ENCODE data around the gene PM20D1.
"Not testable (repeated sequence)": the region's sequence is repeated elsewhere in the genome, so short reads cannot be mapped to it uniquely, and the experiment has no call there.

PM20D1 gene, protein sequence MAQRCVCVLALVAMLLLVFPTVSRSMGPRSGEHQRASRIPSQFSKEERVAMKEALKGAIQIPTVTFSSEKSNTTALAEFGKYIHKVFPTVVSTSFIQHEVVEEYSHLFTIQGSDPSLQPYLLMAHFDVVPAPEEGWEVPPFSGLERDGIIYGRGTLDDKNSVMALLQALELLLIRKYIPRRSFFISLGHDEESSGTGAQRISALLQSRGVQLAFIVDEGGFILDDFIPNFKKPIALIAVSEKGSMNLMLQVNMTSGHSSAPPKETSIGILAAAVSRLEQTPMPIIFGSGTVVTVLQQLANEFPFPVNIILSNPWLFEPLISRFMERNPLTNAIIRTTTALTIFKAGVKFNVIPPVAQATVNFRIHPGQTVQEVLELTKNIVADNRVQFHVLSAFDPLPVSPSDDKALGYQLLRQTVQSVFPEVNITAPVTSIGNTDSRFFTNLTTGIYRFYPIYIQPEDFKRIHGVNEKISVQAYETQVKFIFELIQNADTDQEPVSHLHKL

DNA sequence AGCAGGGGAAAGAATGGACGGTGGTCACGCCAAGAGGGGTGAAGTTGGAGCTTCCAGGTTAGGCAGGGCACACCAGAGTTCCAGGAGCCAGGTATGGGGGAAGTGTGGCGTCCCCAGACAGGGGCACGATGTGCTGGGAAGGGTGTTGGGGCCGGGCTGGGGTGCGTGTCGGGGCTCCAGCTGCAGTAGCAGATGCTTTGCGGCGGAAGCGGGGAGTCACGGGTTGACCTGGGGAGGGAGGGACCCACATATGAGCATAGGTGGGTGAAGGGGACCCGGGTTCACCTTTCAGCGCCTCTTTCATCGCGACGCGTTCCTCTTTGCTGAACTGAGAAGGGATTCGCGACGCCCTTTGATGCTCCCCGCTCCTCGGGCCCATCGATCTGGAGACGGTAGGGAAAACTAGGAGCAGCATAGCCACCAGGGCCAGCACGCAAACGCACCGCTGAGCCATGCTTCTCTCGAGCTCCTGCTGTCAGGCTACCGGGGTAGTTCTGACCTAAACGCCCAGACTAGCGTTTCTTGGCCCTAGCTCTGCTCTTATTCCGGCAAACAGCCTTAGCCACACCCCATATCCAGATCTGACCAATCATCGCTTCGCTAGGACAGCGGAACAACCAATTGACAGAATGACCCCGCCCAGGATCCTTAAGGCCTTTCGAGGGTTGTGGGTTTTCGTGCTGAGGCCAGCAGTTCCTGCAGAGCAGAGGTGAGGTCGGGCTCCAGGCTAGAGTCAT, at the start of gene PM20D1:
PM20D1 (minus strand) TSS at position 514 of the 737 bp plus-strand sequence; CDS start at position 454, 60 bp downstream.
- H3K9me3 ChIP-seq (ENCODE audit: control insufficient read depth, low read length), result no peaks in the 10 kb centered on the region
- no peaks in the 10 kb centered on the region for H3K27me3 ChIP-seq (ENCODE audit: control insufficient read depth, insufficient read depth, low read length)
- no peak within 1 kb of the TSS for H3K9ac ChIP-seq (ENCODE audit: low read length)
- no peak within 1 kb of the TSS for H3K4me3 ChIP-seq (ENCODE audit: low read length)
- H3K36me3 ChIP-seq (ENCODE audit: control insufficient read depth, insufficient read depth, low read length), result no peaks in the 10 kb centered on the region
- no peaks in the 10 kb centered on the region for H3K4me1 ChIP-seq (ENCODE audit: control insufficient read depth, insufficient read depth, low read length)

DNA sequence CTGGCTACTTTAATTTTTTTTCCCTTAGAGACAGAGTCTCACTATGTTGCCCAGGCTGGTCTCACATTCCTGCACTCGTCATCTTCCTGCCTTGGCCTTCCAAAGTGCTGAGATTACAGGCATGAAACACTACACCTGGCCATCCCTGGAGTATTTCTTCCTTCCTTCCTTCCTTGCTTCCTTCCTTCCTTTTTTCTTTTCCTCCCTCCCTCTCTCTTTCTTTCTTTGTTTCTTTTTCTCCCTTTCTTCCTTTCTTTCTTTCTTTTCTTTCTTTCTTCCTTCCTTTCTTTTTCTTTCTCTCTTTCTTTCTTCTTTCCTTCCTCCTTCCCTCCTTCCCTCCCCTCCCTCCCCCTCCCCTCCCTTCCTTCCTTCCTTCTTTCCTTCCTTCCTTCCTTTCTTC, 46.4 kb upstream of the PM20D1 start:
- Histone ChIP-seq H3K9me3 (ENCODE audit: control insufficient read depth, low read length) (peaks cover 4% of the 10 kb centered on the region), H3K9ac (ENCODE audit: low read length) (no peak overlapping the region), H3K4me3 (ENCODE audit: low read length) (no peak overlapping the region), H3K27me3 (ENCODE audit: control insufficient read depth, insufficient read depth, low read length) (no peaks in the 10 kb centered on the region), H3K4me1 (ENCODE audit: control insufficient read depth, insufficient read depth, low read length) (no peaks in the 10 kb centered on the region), H3K36me3 (ENCODE audit: control insufficient read depth, insufficient read depth, low read length) (no peaks in the 10 kb centered on the region)

- not testable (repeated sequence) for H3K36me3 ChIP-seq (ENCODE audit: control insufficient read depth, insufficient read depth, low read length); H3K27me3 ChIP-seq (ENCODE audit: control insufficient read depth, insufficient read depth, low read length); H3K9me3 ChIP-seq (ENCODE audit: control insufficient read depth, low read length); H3K4me3 ChIP-seq (ENCODE audit: low read length); H3K4me1 ChIP-seq (ENCODE audit: control insufficient read depth, insufficient read depth, low read length); H3K9ac ChIP-seq (ENCODE audit: low read length)
Measured at GRCh38 chr1:205894119-205894518, 44.2 kb upstream of the PM20D1 start.

DNA sequence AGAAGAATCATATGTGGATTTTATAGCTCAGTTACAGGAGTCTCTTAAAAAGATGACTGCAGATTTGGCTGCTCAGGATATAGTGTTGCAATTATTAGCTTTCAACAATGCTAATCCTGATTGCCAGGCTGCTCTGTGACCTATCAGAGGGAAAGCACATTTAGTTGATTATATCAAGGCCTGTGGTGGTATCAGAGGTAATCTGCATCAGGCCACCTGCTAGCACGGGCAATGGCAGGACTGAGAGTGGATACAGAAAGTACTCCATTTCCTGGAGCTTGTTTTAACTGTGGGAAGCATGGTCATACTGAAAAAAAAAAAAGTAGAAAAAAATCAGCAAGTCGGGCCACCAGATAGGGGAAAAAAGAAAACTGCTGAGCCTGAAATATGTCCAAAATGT, 42.2 kb upstream of the PM20D1 start:
- not testable (repeated sequence) for H3K27me3 ChIP-seq (ENCODE audit: control insufficient read depth, insufficient read depth, low read length); H3K4me3 ChIP-seq (ENCODE audit: low read length); H3K4me1 ChIP-seq (ENCODE audit: control insufficient read depth, insufficient read depth, low read length); H3K9me3 ChIP-seq (ENCODE audit: control insufficient read depth, low read length); H3K36me3 ChIP-seq (ENCODE audit: control insufficient read depth, insufficient read depth, low read length); H3K9ac ChIP-seq (ENCODE audit: low read length)

GRCh38 chr1:205891481-205891880, 41.5 kb upstream of the PM20D1 start:
- not testable (repeated sequence) for H3K36me3 ChIP-seq (ENCODE audit: control insufficient read depth, insufficient read depth, low read length); H3K4me1 ChIP-seq (ENCODE audit: control insufficient read depth, insufficient read depth, low read length); H3K9me3 ChIP-seq (ENCODE audit: control insufficient read depth, low read length); H3K9ac ChIP-seq (ENCODE audit: low read length); H3K4me3 ChIP-seq (ENCODE audit: low read length); H3K27me3 ChIP-seq (ENCODE audit: control insufficient read depth, insufficient read depth, low read length)

DNA sequence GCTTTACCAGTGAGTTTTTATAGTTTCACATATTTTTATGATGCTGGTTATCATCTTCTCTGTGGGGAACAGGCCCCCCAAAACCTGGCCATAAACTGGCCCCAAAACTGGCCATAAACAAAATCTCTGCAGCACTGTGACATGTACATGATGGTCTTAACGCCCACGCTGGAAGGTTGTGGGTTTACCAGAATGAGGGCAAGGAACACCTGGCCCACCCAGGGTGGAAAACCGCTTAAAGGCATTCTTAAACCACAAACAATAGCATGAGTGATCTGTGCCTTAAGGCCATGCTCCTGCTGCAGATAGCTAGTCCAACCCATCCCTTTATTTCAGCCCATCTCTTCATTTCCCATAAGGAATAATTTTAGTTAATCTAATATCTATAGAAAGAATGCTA, 40.7 kb upstream of the PM20D1 start:
- not testable (repeated sequence) for H3K4me1 ChIP-seq (ENCODE audit: control insufficient read depth, insufficient read depth, low read length); H3K9ac ChIP-seq (ENCODE audit: low read length); H3K36me3 ChIP-seq (ENCODE audit: control insufficient read depth, insufficient read depth, low read length); H3K9me3 ChIP-seq (ENCODE audit: control insufficient read depth, low read length); H3K27me3 ChIP-seq (ENCODE audit: control insufficient read depth, insufficient read depth, low read length); H3K4me3 ChIP-seq (ENCODE audit: low read length)

- not testable (repeated sequence) for H3K36me3 ChIP-seq (ENCODE audit: control insufficient read depth, insufficient read depth, low read length); H3K4me1 ChIP-seq (ENCODE audit: control insufficient read depth, insufficient read depth, low read length); H3K9me3 ChIP-seq (ENCODE audit: control insufficient read depth, low read length); H3K9ac ChIP-seq (ENCODE audit: low read length); H3K27me3 ChIP-seq (ENCODE audit: control insufficient read depth, insufficient read depth, low read length); H3K4me3 ChIP-seq (ENCODE audit: low read length)
Measured at GRCh38 chr1:205889706-205890105, 39.8 kb upstream of the PM20D1 start.

GRCh38 chr1:205889006-205889405, 39.1 kb upstream of the PM20D1 start:
- H3K9me3 ChIP-seq (ENCODE audit: control insufficient read depth, low read length); H3K36me3 ChIP-seq (ENCODE audit: control insufficient read depth, insufficient read depth, low read length); H3K4me3 ChIP-seq (ENCODE audit: low read length); H3K4me1 ChIP-seq (ENCODE audit: control insufficient read depth, insufficient read depth, low read length); H3K27me3 ChIP-seq (ENCODE audit: control insufficient read depth, insufficient read depth, low read length); H3K9ac ChIP-seq (ENCODE audit: low read length): not testable (repeated sequence)

- H3K27me3 ChIP-seq (ENCODE audit: control insufficient read depth, insufficient read depth, low read length), result no peaks in the 10 kb centered on the region
- no peaks in the 10 kb centered on the region for H3K9me3 ChIP-seq (ENCODE audit: control insufficient read depth, low read length)
Measured at GRCh38 chr1:205883792-205884191, 33.9 kb upstream of the PM20D1 start.

GRCh38 chr1:205880923-205881322, 31.0 kb upstream of the PM20D1 start:
- Histone ChIP-seq H3K36me3 (ENCODE audit: control insufficient read depth, insufficient read depth, low read length) (no peaks in the 10 kb centered on the region), H3K9ac (ENCODE audit: low read length) (no peak overlapping the region), H3K4me3 (ENCODE audit: low read length) (no peak overlapping the region), H3K27me3 (ENCODE audit: control insufficient read depth, insufficient read depth, low read length) (no peaks in the 10 kb centered on the region), H3K9me3 (ENCODE audit: control insufficient read depth, low read length) (no peaks in the 10 kb centered on the region), H3K4me1 (ENCODE audit: control insufficient read depth, insufficient read depth, low read length) (no peaks in the 10 kb centered on the region)

More at GRCh38 chr1:205883792-205884191, 33.9 kb upstream of the PM20D1 start:
- Histone ChIP-seq H3K9ac (ENCODE audit: low read length) (no peak overlapping the region), H3K4me1 (ENCODE audit: control insufficient read depth, insufficient read depth, low read length) (no peaks in the 10 kb centered on the region), H3K36me3 (ENCODE audit: control insufficient read depth, insufficient read depth, low read length) (no peaks in the 10 kb centered on the region), H3K4me3 (ENCODE audit: low read length) (no peak overlapping the region)

DNA sequence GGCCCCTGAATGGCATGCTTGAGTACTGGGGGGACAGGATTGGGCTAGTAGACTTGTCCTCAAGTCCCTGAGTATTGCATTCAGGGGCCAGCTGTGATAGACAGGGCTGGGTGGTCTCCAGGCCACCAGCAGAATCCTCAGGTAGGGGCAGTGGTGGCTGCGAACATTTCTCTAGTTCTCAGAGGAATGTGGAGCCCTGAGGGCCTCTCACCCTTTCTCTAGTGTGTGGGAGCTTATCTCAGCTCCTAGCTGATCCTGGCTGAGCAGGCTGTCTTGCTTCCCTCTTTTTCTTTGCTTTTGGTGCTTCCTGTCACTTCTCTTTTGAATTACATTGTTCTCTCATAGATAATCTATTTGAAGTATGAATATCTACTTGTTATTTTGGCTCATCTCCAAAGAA, 30.0 kb upstream of the PM20D1 start:
- Histone ChIP-seq H3K36me3 (ENCODE audit: control insufficient read depth, insufficient read depth, low read length) (no peaks in the 10 kb centered on the region), H3K4me3 (ENCODE audit: low read length) (no peak overlapping the region), H3K4me1 (ENCODE audit: control insufficient read depth, insufficient read depth, low read length) (no peaks in the 10 kb centered on the region), H3K9me3 (ENCODE audit: control insufficient read depth, low read length) (no peaks in the 10 kb centered on the region), H3K9ac (ENCODE audit: low read length) (no peak overlapping the region), H3K27me3 (ENCODE audit: control insufficient read depth, insufficient read depth, low read length) (no peaks in the 10 kb centered on the region)

- no peaks in the 10 kb centered on the region for H3K9me3 ChIP-seq (ENCODE audit: control insufficient read depth, low read length)
- no peaks in the 10 kb centered on the region for H3K27me3 ChIP-seq (ENCODE audit: control insufficient read depth, insufficient read depth, low read length)
- no peak overlapping the region for H3K4me3 ChIP-seq (ENCODE audit: low read length)
- H3K36me3 ChIP-seq (ENCODE audit: control insufficient read depth, insufficient read depth, low read length), result no peaks in the 10 kb centered on the region
- H3K4me1 ChIP-seq (ENCODE audit: control insufficient read depth, insufficient read depth, low read length), result no peaks in the 10 kb centered on the region
- H3K9ac ChIP-seq (ENCODE audit: low read length), result no peak overlapping the region
Measured at GRCh38 chr1:205878026-205878425, 28.1 kb upstream of the PM20D1 start.
